Measurements from ENCODE around the gene SYT2. TPM values are rescaled to one million over a fixed set of nuclear protein-coding genes. Genes with fewer than 3 reads are reported as not detected.
"Not testable (repeated sequence)": the region's sequence is repeated elsewhere in the genome, so short reads cannot be mapped to it uniquely, and the experiment has no call there.

The SYT2 gene
- total RNA-seq, 1 donor from 2014 or later = not detected

GRCh38 chr1:202624088-202624780, 86.0 kb downstream of the SYT2 start:
- no peak for DNase-seq (ENCODE audit: low read depth in 2 of 2)

GRCh38 chr1:202623476-202623875, 86.8 kb downstream of the SYT2 start:
- DNase-seq (ENCODE audit: low read depth in 2 of 2) = not testable (repeated sequence)

- DNase-seq (ENCODE audit: low read depth in 2 of 2) = no peak
Measured at GRCh38 chr1:202623075-202623474, 87.2 kb downstream of the SYT2 start.

GRCh38 chr1:202622388-202622787, 87.9 kb downstream of the SYT2 start:
- DNase-seq (ENCODE audit: low read depth in 2 of 2) = no peak

GRCh38 chr1:202621446-202621845, 88.8 kb downstream of the SYT2 start:
- DNase-seq (ENCODE audit: low read depth in 2 of 2) = no peak

GRCh38 chr1:202620036-202620435, 90.2 kb downstream of the SYT2 start:
- not testable (repeated sequence) for DNase-seq (ENCODE audit: low read depth in 2 of 2)

- no peak for DNase-seq (ENCODE audit: low read depth in 2 of 2)
Measured at GRCh38 chr1:202619505-202619904, 90.7 kb downstream of the SYT2 start.

- DNase-seq (ENCODE audit: low read depth in 2 of 2) = not testable (repeated sequence)
Measured at GRCh38 chr1:202619012-202619411, 91.2 kb downstream of the SYT2 start.

- DNase-seq (ENCODE audit: low read depth in 2 of 2) = no peak
Measured at GRCh38 chr1:202616355-202616915, 93.8 kb downstream of the SYT2 start.

GRCh38 chr1:202615501-202616354, 94.5 kb downstream of the SYT2 start:
- peak in 1 of 2 donors; percentile 42 for DNase-seq (ENCODE audit: low read depth in 2 of 2)

- not testable (repeated sequence) for DNase-seq (ENCODE audit: low read depth in 2 of 2)
Measured at GRCh38 chr1:202615208-202615500, 95.1 kb downstream of the SYT2 start.

- not testable (repeated sequence) for DNase-seq (ENCODE audit: low read depth in 2 of 2)
Measured at GRCh38 chr1:202614363-202615207, 95.7 kb downstream of the SYT2 start.

- no peak for DNase-seq (ENCODE audit: low read depth in 2 of 2)
Measured at GRCh38 chr1:202613571-202613970, 96.7 kb downstream of the SYT2 start.

GRCh38 chr1:202612036-202612435, 98.2 kb downstream of the SYT2 start:
- not testable (repeated sequence) for DNase-seq (ENCODE audit: low read depth in 2 of 2)

- DNase-seq (ENCODE audit: low read depth in 2 of 2) = no peak
Measured at GRCh38 chr1:202605515-202605914, 104.7 kb downstream of the SYT2 start.

GRCh38 chr1:202603435-202603834, 106.8 kb downstream of the SYT2 start:
- DNase-seq (ENCODE audit: low read depth in 2 of 2) = no peak

GRCh38 chr1:202600432-202601041, 109.7 kb downstream of the SYT2 start:
- no peak for DNase-seq (ENCODE audit: low read depth in 2 of 2)

GRCh38 chr1:202599669-202600431, 110.4 kb downstream of the SYT2 start:
- peak; percentile 35 to 76 for DNase-seq (ENCODE audit: low read depth in 2 of 2)

GRCh38 chr1:202597090-202597761, 113.0 kb downstream of the SYT2 start:
- no peak for DNase-seq (ENCODE audit: low read depth in 2 of 2)

GRCh38 chr1:202596638-202597037, 113.6 kb downstream of the SYT2 start:
- no peak for DNase-seq (ENCODE audit: low read depth in 2 of 2)
